Memory B cell (primary cell): ENCODE results near the gene RAPGEF1.
"Not testable (repeated sequence)": the region's sequence is repeated elsewhere in the genome, so short reads cannot be mapped to it uniquely, and the experiment has no call there.

Source experiments
- ATAC-seq: fragments of 150-1000 bp; cut with Tn5 transposase; 2 replicates; pipeline ENCODE4 v1.10.0; 2021; ENCODE audit warnings: low read depth, mild to moderate bottlenecking, moderate library complexity
- DNase-seq, 2 donors: peaks; one replicate each; pipeline ENCODE4 v3.0.0; 2022; ENCODE audit warnings: low spot score in 2 of 2
- H3K27ac Mint-ChIP-seq: one replicate; pipeline ENCODE4 v1.8.0; 2022; ENCODE audit warnings: mild to moderate bottlenecking, moderate library complexity, mixed read lengths
- H3K27me3 Mint-ChIP-seq: one replicate; pipeline ENCODE4 v1.8.0; 2022; ENCODE audit warnings: mixed read lengths
- H3K36me3 Mint-ChIP-seq: one replicate; pipeline ENCODE4 v1.8.0; 2022; ENCODE audit warnings: mild to moderate bottlenecking, mixed read lengths
- H3K4me1 Mint-ChIP-seq: one replicate; pipeline ENCODE4 v1.8.0; 2022; ENCODE audit warnings: mixed read lengths
- H3K4me3 Mint-ChIP-seq: one replicate; pipeline ENCODE4 v1.8.0; 2022; ENCODE audit warnings: mild to moderate bottlenecking, moderate library complexity, mixed read lengths
- H3K9me3 Mint-ChIP-seq: one replicate; pipeline ENCODE4 v1.8.0; 2022; ENCODE audit warnings: mixed read lengths

The RAPGEF1 gene

GRCh38 chr9:131559421-131560000, 180.4 kb downstream of the RAPGEF1 start:
- Mint-ChIP-seq H3K27ac (no peak overlapping the region), H3K9me3 (peaks cover 6% of the 10 kb centered on the region), H3K4me1 (peaks cover 3% of the 10 kb centered on the region), H3K36me3 (peaks cover 7% of the 10 kb centered on the region), H3K4me3 (no peak overlapping the region), H3K27me3 (peaks cover 15% of the 10 kb centered on the region)
- ATAC-seq (no peak), DNase-seq (no peak)

GRCh38 chr9:131557855-131558548, 181.9 kb downstream of the RAPGEF1 start:
- ATAC-seq (no peak), DNase-seq (no peak)
- Mint-ChIP-seq H3K27me3 (peaks cover 17% of the 10 kb centered on the region), H3K4me1 (peaks cover 3% of the 10 kb centered on the region), H3K4me3 (no peak overlapping the region), H3K9me3 (peaks cover 6% of the 10 kb centered on the region), H3K27ac (no peak overlapping the region), H3K36me3 (peaks cover 7% of the 10 kb centered on the region)

GRCh38 chr9:131555841-131556673, 183.8 kb downstream of the RAPGEF1 start:
- Mint-ChIP-seq H3K27me3 (peaks cover 23% of the 10 kb centered on the region), H3K27ac (no peak overlapping the region), H3K4me1 (peaks cover 3% of the 10 kb centered on the region), H3K36me3 (peaks cover 7% of the 10 kb centered on the region), H3K9me3 (peaks cover 2% of the 10 kb centered on the region), H3K4me3 (no peak overlapping the region)
- DNase-seq (no peak), ATAC-seq (no peak)

GRCh38 chr9:131554843-131555351, 185.0 kb downstream of the RAPGEF1 start:
- Mint-ChIP-seq H3K4me1 (peaks cover 3% of the 10 kb centered on the region), H3K27ac (no peak overlapping the region), H3K4me3 (no peak overlapping the region), H3K36me3 (peaks cover 14% of the 10 kb centered on the region), H3K9me3 (peaks cover under 1% of the 10 kb centered on the region), H3K27me3 (peaks cover 31% of the 10 kb centered on the region)
- no peak for DNase-seq
- no peak for ATAC-seq

- Mint-ChIP-seq H3K27me3 (peaks cover 37% of the 10 kb centered on the region), H3K27ac (no peak overlapping the region), H3K9me3 (peaks cover 2% of the 10 kb centered on the region), H3K4me3 (no peak overlapping the region), H3K36me3 (peaks cover 13% of the 10 kb centered on the region), H3K4me1 (peaks cover 3% of the 10 kb centered on the region)
- DNase-seq (no peak), ATAC-seq (no peak)
These were observed 185.6 kb downstream of the RAPGEF1 start for GRCh38 chr9:131554087-131554842.

GRCh38 chr9:131552030-131552429, 187.8 kb downstream of the RAPGEF1 start:
- ATAC-seq (no peak), DNase-seq (no peak)
- Mint-ChIP-seq H3K36me3 (peaks cover 26% of the 10 kb centered on the region), H3K27ac (no peak overlapping the region), H3K27me3 (peaks cover 56% of the 10 kb centered on the region), H3K4me3 (no peak overlapping the region), H3K4me1 (peaks cover 12% of the 10 kb centered on the region), H3K9me3 (peaks cover 15% of the 10 kb centered on the region)

GRCh38 chr9:131550465-131550864, 189.4 kb downstream of the RAPGEF1 start:
- not testable (repeated sequence) for ATAC-seq

GRCh38 chr9:131549186-131549585, 190.7 kb downstream of the RAPGEF1 start:
- DNase-seq, H3K4me3 Mint-ChIP-seq, H3K27ac Mint-ChIP-seq, ATAC-seq: not testable (repeated sequence)
- H3K4me1 Mint-ChIP-seq, result peaks cover 11% of the 10 kb centered on the region
- peaks cover 18% of the 10 kb centered on the region for H3K9me3 Mint-ChIP-seq
- H3K36me3 Mint-ChIP-seq, result peaks cover 24% of the 10 kb centered on the region
- peaks cover 45% of the 10 kb centered on the region for H3K27me3 Mint-ChIP-seq

More at GRCh38 chr9:131550465-131550864, 189.4 kb downstream of the RAPGEF1 start:
- Mint-ChIP-seq H3K4me1 (peaks cover 11% of the 10 kb centered on the region), H3K9me3 (peaks cover 15% of the 10 kb centered on the region), H3K27me3 (peaks cover 46% of the 10 kb centered on the region), H3K36me3 (peaks cover 23% of the 10 kb centered on the region)
- H3K27ac Mint-ChIP-seq, H3K4me3 Mint-ChIP-seq, DNase-seq: not testable (repeated sequence)

GRCh38 chr9:131546336-131547084, 193.4 kb downstream of the RAPGEF1 start:
- peaks cover 23% of the 10 kb centered on the region for H3K9me3 Mint-ChIP-seq
- H3K4me1 Mint-ChIP-seq, result peaks cover 11% of the 10 kb centered on the region

GRCh38 chr9:131545786-131546335, 194.0 kb downstream of the RAPGEF1 start:
- Mint-ChIP-seq H3K27ac (no peak overlapping the region), H3K4me3 (no peak overlapping the region), H3K36me3 (peaks cover 31% of the 10 kb centered on the region), H3K4me1 (peaks cover 11% of the 10 kb centered on the region), H3K27me3 (peaks cover 38% of the 10 kb centered on the region), H3K9me3 (peaks cover 23% of the 10 kb centered on the region)
- DNase-seq (no peak), ATAC-seq (no peak)

More at GRCh38 chr9:131546336-131547084, 193.4 kb downstream of the RAPGEF1 start:
- Mint-ChIP-seq H3K4me3 (no peak overlapping the region), H3K27ac (no peak overlapping the region), H3K27me3 (peaks cover 40% of the 10 kb centered on the region), H3K36me3 (peaks cover 31% of the 10 kb centered on the region)
- no peak for DNase-seq
- peak; percentile 34 for ATAC-seq

GRCh38 chr9:131545003-131545785, 194.7 kb downstream of the RAPGEF1 start, which contains the start of gene PRRT1B:
TSS of gene PRRT1B (plus strand) at chr9:131545523. CDS start at chr9:131545616, 93 bp downstream.
- Mint-ChIP-seq H3K4me1 (peaks cover 11% of the 10 kb centered on the region), H3K4me3 (no peak within 1 kb of the TSS), H3K27ac (no peak within 1 kb of the TSS), H3K9me3 (peaks cover 23% of the 10 kb centered on the region), H3K36me3 (peaks cover 27% of the 10 kb centered on the region), H3K27me3 (peaks cover 33% of the 10 kb centered on the region)
- DNase-seq, result no peak
- no peak for ATAC-seq

- H3K27ac Mint-ChIP-seq, result no peak overlapping the region
- peaks cover 13% of the 10 kb centered on the region for H3K36me3 Mint-ChIP-seq
- ATAC-seq, result no peak
- no peak overlapping the region for H3K4me3 Mint-ChIP-seq
- DNase-seq, result no peak
- H3K4me1 Mint-ChIP-seq, result peaks cover 12% of the 10 kb centered on the region
- peaks cover 15% of the 10 kb centered on the region for H3K27me3 Mint-ChIP-seq
- peaks cover 12% of the 10 kb centered on the region for H3K9me3 Mint-ChIP-seq
These were observed 196.7 kb downstream of the RAPGEF1 start for GRCh38 chr9:131543141-131543540.
